Transverse colon (tissue), 4 donors: ENCODE measurements around the gene ALKBH3. TPM values are rescaled to one million over a fixed set of nuclear protein-coding genes. Genes with fewer than 3 reads are reported as not detected.

Experiments used
- DNase-seq: peaks from one replicate; pipeline ENCODE4 v3.0.0-alpha.2; 2019
- H3K27ac ChIP-seq, 4 donors: fragments of 200-600 bp; sonication (generic); 2 replicates each; pipeline ENCODE4 v1.5.1; 2016 to 2018; ENCODE audit warnings: inconsistent platforms in 4 of 4
- H3K27me3 ChIP-seq: fragments of 200-600 bp; sonication (generic); 2 replicates; pipeline ENCODE4 v1.5.1; 2017; ENCODE audit warnings: inconsistent platforms
- H3K36me3 ChIP-seq, 4 donors: fragments of 200-600 bp; sonication (generic); 2 replicates each; pipeline ENCODE4 v1.5.1; 2017 to 2019; ENCODE audit warnings: inconsistent platforms in 4 of 4
- H3K4me1 ChIP-seq, 4 donors: fragments of 200-600 bp; sonication (generic); 2 replicates each; pipeline ENCODE4 v1.5.1; 2017 to 2020; ENCODE audit warnings: inconsistent platforms in 4 of 4
- H3K4me3 ChIP-seq, 4 donors: fragments of 200-600 bp; sonication (generic); 1 replicate in 1 of 4; 2 replicates in 3 of 4; pipeline versions ENCODE4 v1.5.1 to v1.6.1; 2017 to 2019; ENCODE audit warnings: inconsistent platforms in 4 of 4
- H3K9me3 ChIP-seq, 2 donors: fragments of 200-600 bp; sonication (generic); 2 replicates each; pipeline ENCODE4 v1.5.1; 2017 to 2019; ENCODE audit warnings: inconsistent platforms in 2 of 2
- EP300 ChIP-seq: sonication (generic); formaldehyde crosslinking; IDR thresholded peaks from one replicate; pipeline ENCODE4 v1.6.1; 2017; ENCODE audit warnings: antibody characterized with exemption, low read depth
- POLR2A ChIP-seq: fragments of 450-650 bp; IDR thresholded peaks from one replicate; pipeline ENCODE4 v1.6.1; 2016; ENCODE audit warnings: antibody characterized with exemption, mild to moderate bottlenecking, moderate library complexity
- POLR2AphosphoS5 ChIP-seq, 3 donors: sonication (generic); formaldehyde crosslinking; IDR thresholded peaks; one replicate each; pipeline ENCODE4 v1.6.1; 2016; ENCODE audit warnings: antibody characterized with exemption in 3 of 3
- WGBS, 2 donors: methylation state at CpG; one replicate each; pipeline ENCODE4 v1.1.5; 2018; ENCODE audit warnings: low coverage in 1 of 2; 5-methylcytosine and 5-hydroxymethylcytosine counted together
- in situ Hi-C, 4 donors: fragments of 200-750 bp; cut with MboI; loops; one replicate each; pipeline versions ENCODE4 v1.15.0 to v1.15.1; 2017; ENCODE audit warnings: low sequenced_read_pairs in 3 of 4, low pct_ligation_motif_present in 1 of 4, low pct_unique_long_range_greater_than_20kb in 1 of 4
- intact Hi-C: fragments of 100-400 bp; cut with DNase I; formaldehyde crosslinking; loops from one replicate; pipeline ENCODE4 v1.15.1; 2023; ENCODE audit warnings: low total_unique reads
- total RNA-seq, 4 donors: library from RNA; depleted of rRNA; stranded (reverse); fragments of >200 nt; gene quantifications; one replicate each; pipeline ENCODE4 v1.1.0, GENCODE V29; 2016
- TF ChIP-seq, protein P1 (sequence below), 5 experiments: fragments of 200-600 bp in 3 of 5; fragments of 450-650 bp in 2 of 5; sonication (generic) in 3 of 5; IDR thresholded peaks; 1 replicate in 2 of 5; 2 replicates in 3 of 5; pipeline ENCODE4 v1.5.1; 2016 to 2017; ENCODE audit warnings: antibody characterized with exemption in 5 of 5, inconsistent platforms in 3 of 5, mild to moderate bottlenecking in 2 of 5, moderate library complexity in 1 of 5

The ALKBH3 gene
- total RNA-seq, 4 donors from 2014 or later: 7.2 to 27.6 (median 23.5) TPM

DNA sequence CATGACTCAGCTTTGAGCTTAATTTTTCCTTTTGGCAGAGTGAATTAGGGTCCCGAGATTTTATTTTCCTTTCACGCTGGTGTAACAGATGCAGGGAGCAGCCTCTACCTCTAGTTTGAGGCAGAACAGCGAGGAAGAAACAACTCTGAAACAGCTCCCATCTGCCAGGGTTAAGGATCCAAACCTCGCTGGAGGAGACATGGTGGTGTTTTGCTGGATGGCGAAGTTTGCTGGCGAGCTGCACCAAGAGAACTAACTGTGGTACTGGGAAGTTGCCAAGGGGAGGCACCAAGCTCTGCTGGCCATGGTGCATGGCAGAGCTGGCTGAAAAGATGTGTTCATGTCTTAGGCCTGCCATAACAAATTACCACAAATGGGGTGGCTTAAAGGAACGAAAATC, 7.6 kb upstream of the ALKBH3 start:
- Histone ChIP-seq H3K27me3 (peaks cover 68% of the 10 kb centered on the region), H3K4me1 (no peaks in the 10 kb centered on the region), H3K9me3 (no peaks in the 10 kb centered on the region), H3K27ac (no peak overlapping the region), H3K36me3 (no peaks in the 10 kb centered on the region), H3K4me3 (no peak overlapping the region)
- no peak for TF ChIP-seq POLR2A
- TF ChIP-seq, protein P1, sequence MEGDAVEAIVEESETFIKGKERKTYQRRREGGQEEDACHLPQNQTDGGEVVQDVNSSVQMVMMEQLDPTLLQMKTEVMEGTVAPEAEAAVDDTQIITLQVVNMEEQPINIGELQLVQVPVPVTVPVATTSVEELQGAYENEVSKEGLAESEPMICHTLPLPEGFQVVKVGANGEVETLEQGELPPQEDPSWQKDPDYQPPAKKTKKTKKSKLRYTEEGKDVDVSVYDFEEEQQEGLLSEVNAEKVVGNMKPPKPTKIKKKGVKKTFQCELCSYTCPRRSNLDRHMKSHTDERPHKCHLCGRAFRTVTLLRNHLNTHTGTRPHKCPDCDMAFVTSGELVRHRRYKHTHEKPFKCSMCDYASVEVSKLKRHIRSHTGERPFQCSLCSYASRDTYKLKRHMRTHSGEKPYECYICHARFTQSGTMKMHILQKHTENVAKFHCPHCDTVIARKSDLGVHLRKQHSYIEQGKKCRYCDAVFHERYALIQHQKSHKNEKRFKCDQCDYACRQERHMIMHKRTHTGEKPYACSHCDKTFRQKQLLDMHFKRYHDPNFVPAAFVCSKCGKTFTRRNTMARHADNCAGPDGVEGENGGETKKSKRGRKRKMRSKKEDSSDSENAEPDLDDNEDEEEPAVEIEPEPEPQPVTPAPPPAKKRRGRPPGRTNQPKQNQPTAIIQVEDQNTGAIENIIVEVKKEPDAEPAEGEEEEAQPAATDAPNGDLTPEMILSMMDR (IDR thresholded peaks at IDR 0.05): no peak
- no peak for TF ChIP-seq EP300
- TF ChIP-seq POLR2AphosphoS5 (IDR thresholded peaks at IDR 0.05): no peak
- in situ Hi-C loops: no loop called here
- 78 to 84% methylated on average over 4 to 7 of the region's 7 CpGs for WGBS, 2 donors
- intact Hi-C loops: no loop called here
- DNase-seq: no peak

DNA sequence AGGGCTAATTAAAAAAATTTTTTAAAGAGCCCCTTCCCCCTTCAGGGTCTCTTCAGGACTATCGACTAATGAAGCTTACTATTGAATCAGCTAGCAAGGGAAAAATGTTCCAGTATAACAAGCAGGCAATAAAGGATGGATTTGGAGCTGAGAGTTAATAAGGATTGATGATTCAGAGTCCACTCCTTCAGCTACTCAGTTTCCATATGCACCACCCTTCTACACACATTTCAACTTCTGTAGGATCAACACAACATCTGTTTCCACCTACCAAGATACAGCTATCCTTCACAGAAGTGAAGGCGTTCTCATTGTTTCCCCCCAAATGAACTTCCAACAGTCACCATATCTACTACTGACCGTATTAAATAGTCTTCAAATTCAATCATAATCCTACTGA, 6.6 kb upstream of the ALKBH3 start:
- in situ Hi-C loops: no loop called here
- peaks cover 76% of the 10 kb centered on the region for H3K27me3 ChIP-seq
- DNase-seq: no peak
- H3K27ac ChIP-seq: no peak overlapping the region
- TF ChIP-seq POLR2AphosphoS5 (IDR thresholded peaks at IDR 0.05) (no peak), EP300 (no peak), POLR2A (no peak)
- TF ChIP-seq, protein P1 (IDR thresholded peaks at IDR 0.05): no peak
- no peaks in the 10 kb centered on the region for H3K36me3 ChIP-seq
- no peaks in the 10 kb centered on the region for H3K9me3 ChIP-seq
- 70 to 79% methylated on average over 3 of the region's 3 CpGs for WGBS, 2 donors
- no peak overlapping the region for H3K4me3 ChIP-seq
- intact Hi-C loops: no loop called here
- H3K4me1 ChIP-seq: no peaks in the 10 kb centered on the region

DNA sequence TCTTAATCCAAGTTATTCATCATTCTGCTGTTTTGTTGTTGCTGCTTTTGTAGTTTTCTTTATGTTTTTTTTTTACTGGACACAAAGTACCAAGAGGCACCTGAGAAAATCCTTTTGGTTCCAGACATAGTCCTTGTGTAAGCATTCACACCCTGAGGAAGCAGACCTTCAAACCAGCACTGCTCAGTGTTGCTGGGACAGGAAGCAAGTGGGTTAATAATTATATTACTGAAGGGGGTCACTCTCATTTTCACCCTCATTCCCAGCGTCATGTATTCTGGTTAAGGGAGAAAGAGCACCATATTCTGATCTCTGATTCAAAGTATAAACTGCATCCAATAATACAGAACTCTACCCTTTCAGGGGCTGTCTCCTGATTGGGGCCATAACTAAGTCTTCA, 5.9 kb upstream of the ALKBH3 start:
- in situ Hi-C loops: no loop called here
- Histone ChIP-seq H3K27me3 (peaks cover 79% of the 10 kb centered on the region), H3K9me3 (no peaks in the 10 kb centered on the region), H3K27ac (no peak overlapping the region), H3K4me1 (no peaks in the 10 kb centered on the region), H3K4me3 (no peak overlapping the region), H3K36me3 (no peaks in the 10 kb centered on the region)
- TF ChIP-seq POLR2AphosphoS5 (IDR thresholded peaks at IDR 0.05): no peak
- no peak for TF ChIP-seq POLR2A
- TF ChIP-seq, protein P1 (IDR thresholded peaks at IDR 0.05): no peak
- TF ChIP-seq EP300: no peak
- no peak for DNase-seq
- intact Hi-C loops: no loop called here
- 0 to 33% methylated on average over 1 of the region's 1 CpG for WGBS, 2 donors

DNA sequence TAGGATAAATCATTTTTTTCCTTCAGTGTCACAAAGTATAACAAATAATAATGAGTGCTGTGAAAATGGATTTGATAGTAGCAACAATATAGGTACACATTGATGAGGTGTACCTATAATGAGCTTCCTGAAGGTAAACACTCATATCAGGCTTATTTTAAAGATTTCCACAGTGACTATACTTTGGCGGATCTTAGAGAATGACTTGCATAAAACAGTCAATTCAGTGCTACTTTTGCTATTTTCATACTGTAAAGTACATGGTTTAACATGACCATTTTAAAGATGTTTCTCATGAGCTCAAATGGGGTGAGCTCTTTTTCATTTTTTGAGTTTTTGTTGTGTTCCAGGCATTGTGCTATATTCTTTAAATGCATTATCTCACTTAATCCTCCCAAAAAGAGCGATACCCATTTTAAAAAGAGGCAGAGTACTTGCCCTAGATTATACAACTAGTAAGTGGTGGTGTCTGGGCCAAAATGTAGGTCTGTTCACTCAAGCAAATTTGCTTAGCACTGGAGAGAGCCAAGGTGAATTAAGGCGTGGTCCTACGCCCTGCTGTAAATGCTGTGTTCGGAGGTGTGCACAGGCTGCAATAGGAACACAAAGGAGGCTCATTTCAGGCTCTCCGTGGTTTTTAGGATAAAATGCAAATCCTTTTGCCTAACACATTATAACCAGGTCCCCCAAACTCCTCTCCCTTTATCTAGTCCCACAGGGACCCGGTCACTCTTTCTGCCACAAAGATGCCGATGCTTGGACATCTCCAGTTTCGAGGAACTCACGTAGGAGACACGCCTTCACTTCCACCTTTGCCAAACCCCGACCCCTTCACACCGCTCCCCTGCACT, 617 bp upstream of the ALKBH3 start:
- Histone ChIP-seq H3K36me3 (peaks cover 0 to 23% (median 1%) of the 10 kb centered on the region in 4 donors), H3K27ac (peak overlapping the region; percentile 21 to 78 (median 70)), H3K4me1 (peaks cover 10 to 17% (median 15%) of the 10 kb centered on the region in 4 donors), H3K9me3 (no peaks in the 10 kb centered on the region), H3K27me3 (peaks cover 38% of the 10 kb centered on the region), H3K4me3 (peak overlapping the region; percentile 1 to 90 (median 80))
- TF ChIP-seq, protein P1 (IDR thresholded peaks at IDR 0.05): no peak
- TF ChIP-seq POLR2AphosphoS5 (IDR thresholded peaks at IDR 0.05) (no peak), EP300 (no peak), POLR2A (no peak)
- in situ Hi-C loops: loop anchor here in 2 of 4 donors (10.0 kb wide), 1 partner anchor 165 kb away; the partner anchor contains the start of gene ACCSL (in 2 of the 2)
- 39 to 100% methylated on average over 2 to 13 of the region's 13 CpGs for WGBS, 2 donors
- intact Hi-C loops: no loop called here
- DNase-seq: peak; percentile 7
